Sigmoid colon (tissue), 7 donors: Measurements from ENCODE around the gene PDS5B. TPM values are rescaled to one million over a fixed set of nuclear protein-coding genes. Genes with fewer than 3 reads are reported as not detected.

Source experiments
- DNase-seq: peaks from one replicate; pipeline ENCODE4 v3.0.0-alpha.2; 2019
- H3K27ac ChIP-seq, 4 donors: fragments of 200-600 bp; sonication (generic); one replicate each; pipeline ENCODE4 v1.5.1; 2016 to 2019; ENCODE audit warnings: mild to moderate bottlenecking in 1 of 4
- H3K27me3 ChIP-seq, 3 donors: fragments of 200-600 bp; sonication (generic); one replicate each; pipeline ENCODE4 v1.5.1; 2019; ENCODE audit warnings: mild to moderate bottlenecking in 1 of 3
- H3K36me3 ChIP-seq, 4 donors: fragments of 200-600 bp; sonication (generic); one replicate each; pipeline ENCODE4 v1.5.1; 2016 to 2019
- H3K4me1 ChIP-seq, 4 donors: fragments of 200-600 bp; sonication (generic); one replicate each; pipeline ENCODE4 v1.5.1; 2017 to 2019
- H3K4me3 ChIP-seq, 4 donors: fragments of 200-600 bp; sonication (generic); one replicate each; pipeline ENCODE4 v1.5.1; 2017 to 2019; ENCODE audit warnings: mild to moderate bottlenecking in 2 of 4, moderate library complexity in 1 of 4
- H3K9me3 ChIP-seq, 4 donors: fragments of 200-600 bp in 3 of 4; sonication (generic) in 3 of 4; one replicate each; pipeline versions ENCODE4 v1.5.1 to v1.6.1; 2013 to 2019
- CTCF ChIP-seq, 4 experiments: fragments of 450-650 bp in 3 of 4; fragments of 200-600 bp in 1 of 4; IDR thresholded peaks; one replicate each; pipeline ENCODE4 v1.5.1; 2016 to 2019; ENCODE audit warnings: antibody characterized with exemption in 4 of 4, mild to moderate bottlenecking in 3 of 4, moderate library complexity in 2 of 4
- EP300 ChIP-seq, 4 donors: sonication (generic); formaldehyde crosslinking; IDR thresholded peaks; one replicate each; pipeline ENCODE4 v1.6.1; 2017; ENCODE audit warnings: antibody characterized with exemption in 4 of 4
- POLR2A ChIP-seq, 2 donors: fragments of 450-650 bp; IDR thresholded peaks; one replicate each; pipeline ENCODE4 v1.6.1; 2016; ENCODE audit warnings: antibody characterized with exemption in 2 of 2, mild to moderate bottlenecking in 2 of 2, moderate library complexity in 2 of 2
- POLR2AphosphoS5 ChIP-seq, 4 donors: sonication (generic); formaldehyde crosslinking; IDR thresholded peaks; one replicate each; pipeline ENCODE4 v1.6.1; 2017; ENCODE audit warnings: antibody characterized with exemption in 4 of 4
- WGBS, 2 donors: extraction: QIAGEN DNeasy Blood & Tissue Kit; methylation state at CpG; one replicate each; pipeline ENCODE4 v1.1.7; 2013; 5-methylcytosine and 5-hydroxymethylcytosine counted together
- intact Hi-C: fragments of 100-400 bp; cut with DNase I; formaldehyde crosslinking; loops from one replicate; pipeline ENCODE4 v1.15.1; 2023
- polyA plus RNA-seq, 3 donors: library from polyadenylated mRNA; stranded (reverse); fragments of 200-250 nt; gene quantifications; one replicate each; pipeline ENCODE4 v1.2.3, GENCODE V29; 2013
- total RNA-seq, 4 donors: library from RNA; depleted of rRNA; stranded (reverse); fragments of >200 nt; gene quantifications; one replicate each; pipeline ENCODE4 v1.1.0, GENCODE V29; 2016
- donor health status: healthy with polysubstance abuse.
- donor health status: Bipolar disorder and iron deficiency.
- donor health status: healthy.

Gene PDS5B
- total and polyA plus RNA-seq, 7 donors = 3.6 to 65.0 (median 52.8) TPM

GRCh38 chr13:32587811-32588170, 1.5 kb downstream of the PDS5B start:
- TF ChIP-seq POLR2AphosphoS5 (IDR thresholded peaks at IDR 0.05) (no peak), CTCF (IDR thresholded peaks at IDR 0.05) (no peak), EP300 (IDR thresholded peaks at IDR 0.05) (no peak), POLR2A (IDR thresholded peaks at IDR 0.05) (no peak)
- Histone ChIP-seq H3K36me3 (no peaks in the 10 kb centered on the region), H3K27me3 (no peaks in the 10 kb centered on the region), H3K4me1 (peaks cover 0 to 51% (median 36%) of the 10 kb centered on the region in 4 donors), H3K27ac (peak overlapping the region; percentile 90 to 99 (median 93)), H3K9me3 (no peaks in the 10 kb centered on the region), H3K4me3 (peak overlapping the region; percentile 61 to 87 (median 78))
- WGBS, 2 donors = 1 to 3% methylated on average over 8 of the region's 8 CpGs
- intact Hi-C loops = loop anchor here (1.0 to 10.0 kb wide), 6 partner anchors 50 to 1137 kb away; partner anchors contain the start of genes KL, N4BP2L2 and STARD13
- DNase-seq = no peak

DNA sequence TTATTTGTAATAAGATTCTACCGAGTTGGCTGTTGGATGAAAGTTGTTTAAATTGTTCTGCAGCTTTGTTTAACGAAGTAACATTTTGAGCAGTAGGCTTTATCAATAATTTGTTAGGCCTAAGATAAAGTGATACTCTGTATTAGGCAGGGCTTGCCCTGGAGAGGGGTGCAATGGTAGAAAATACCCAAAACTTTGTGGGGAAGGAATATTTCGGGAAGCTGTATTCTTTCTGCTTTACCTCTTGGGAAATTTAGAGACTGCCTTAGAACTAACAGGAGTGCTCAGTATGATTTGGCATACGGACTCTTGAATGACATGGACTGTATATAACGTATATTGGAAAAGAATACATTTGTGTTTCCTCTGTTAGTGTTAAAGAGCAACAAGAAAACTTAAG, 2.5 kb downstream of the PDS5B start:
- H3K4me3 ChIP-seq = peak overlapping the region; percentile 4 to 87 (median 47)
- TF ChIP-seq POLR2AphosphoS5 (IDR thresholded peaks at IDR 0.05) (no peak), EP300 (IDR thresholded peaks at IDR 0.05) (no peak), POLR2A (IDR thresholded peaks at IDR 0.05) (no peak), CTCF (IDR thresholded peaks at IDR 0.05) (no peak)
- no peaks in the 10 kb centered on the region for H3K9me3 ChIP-seq
- intact Hi-C loops = loop anchor here (5.0 to 10.0 kb wide), 5 partner anchors 51 to 699 kb away; partner anchors contain the start of genes KL, N4BP2L2 and STARD13
- DNase-seq = no peak
- peaks cover 0 to 60% (median 38%) of the 10 kb centered on the region in 4 donors for H3K4me1 ChIP-seq
- H3K27me3 ChIP-seq = no peaks in the 10 kb centered on the region
- peak overlapping the region; percentile 90 to 99 (median 93) for H3K27ac ChIP-seq
- WGBS, 2 donors = 59 to 62% methylated on average over 5 of the region's 5 CpGs
- H3K36me3 ChIP-seq = no peaks in the 10 kb centered on the region

DNA sequence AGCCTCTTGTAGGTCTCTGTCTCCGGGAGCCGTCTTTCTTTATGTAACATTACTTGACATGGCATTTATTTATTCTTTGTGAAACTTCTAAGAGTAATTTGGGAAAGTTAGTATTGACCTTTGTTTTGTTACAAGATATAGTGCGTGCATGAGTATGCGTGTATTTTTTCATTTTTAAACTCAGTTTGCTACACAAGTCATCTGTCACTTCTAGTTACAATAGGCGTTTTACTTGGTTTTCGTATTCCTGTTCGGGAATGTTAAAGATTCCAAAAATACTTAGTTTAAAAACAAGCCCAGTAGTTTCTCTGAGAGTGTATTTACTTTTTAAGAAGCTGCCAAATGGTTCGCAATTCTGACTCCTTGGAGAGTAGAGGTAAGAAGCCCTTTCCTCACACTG, 3.2 kb downstream of the PDS5B start:
- H3K9me3 ChIP-seq = no peaks in the 10 kb centered on the region
- no peaks in the 10 kb centered on the region for H3K36me3 ChIP-seq
- H3K27ac ChIP-seq = peak overlapping the region; percentile 90 to 99 (median 93)
- intact Hi-C loops = loop anchor here (5.0 to 10.0 kb wide), 5 partner anchors 52 to 698 kb away; partner anchors contain the start of genes KL, N4BP2L2 and STARD13
- H3K4me1 ChIP-seq = peaks cover 0 to 66% (median 45%) of the 10 kb centered on the region in 4 donors
- TF ChIP-seq POLR2A (IDR thresholded peaks at IDR 0.05) = no peak
- TF ChIP-seq CTCF (IDR thresholded peaks at IDR 0.05) = no peak
- TF ChIP-seq POLR2AphosphoS5 (IDR thresholded peaks at IDR 0.05) = no peak
- no peak for TF ChIP-seq EP300 (IDR thresholded peaks at IDR 0.05)
- no peak for DNase-seq
- WGBS, 2 donors = 77 to 85% methylated on average over 8 of the region's 8 CpGs
- H3K4me3 ChIP-seq = peak overlapping the region in 3 of 4 donors; percentile 11 to 87 (median 83)
- no peaks in the 10 kb centered on the region for H3K27me3 ChIP-seq

DNA sequence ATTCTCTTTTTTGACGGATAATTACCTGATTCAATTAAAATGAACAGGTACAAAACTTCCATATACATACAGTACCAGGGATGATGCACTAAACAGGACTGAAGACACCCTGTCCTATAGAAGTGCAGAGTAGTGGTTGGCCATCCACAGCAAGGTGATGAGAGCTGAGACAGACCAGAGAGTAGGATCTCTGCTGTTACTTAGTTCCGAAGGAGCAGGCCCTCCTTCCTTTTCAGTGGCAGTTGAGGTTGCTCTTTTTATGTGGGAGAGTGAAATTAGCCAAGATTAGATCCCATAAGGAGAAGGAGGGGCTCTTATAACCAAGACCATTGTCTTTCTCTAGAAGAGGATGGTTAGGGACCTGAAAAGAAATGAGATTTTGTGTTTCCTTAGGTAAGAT, 4.0 kb downstream of the PDS5B start:
- TF ChIP-seq EP300 (IDR thresholded peaks at IDR 0.05) (no peak), CTCF (IDR thresholded peaks at IDR 0.05) (no peak), POLR2A (IDR thresholded peaks at IDR 0.05) (no peak), POLR2AphosphoS5 (IDR thresholded peaks at IDR 0.05) (no peak)
- Histone ChIP-seq H3K4me1 (peaks cover 0 to 72% (median 48%) of the 10 kb centered on the region in 4 donors), H3K4me3 (peak overlapping the region in 2 of 4 donors; percentile 83 to 87), H3K27ac (peak overlapping the region; percentile 90 to 99 (median 93)), H3K9me3 (no peaks in the 10 kb centered on the region), H3K27me3 (no peaks in the 10 kb centered on the region), H3K36me3 (no peaks in the 10 kb centered on the region)
- WGBS, 2 donors = 83 to 89% methylated on average over 2 of the region's 2 CpGs
- intact Hi-C loops = no loop called here
- DNase-seq = no peak

DNA sequence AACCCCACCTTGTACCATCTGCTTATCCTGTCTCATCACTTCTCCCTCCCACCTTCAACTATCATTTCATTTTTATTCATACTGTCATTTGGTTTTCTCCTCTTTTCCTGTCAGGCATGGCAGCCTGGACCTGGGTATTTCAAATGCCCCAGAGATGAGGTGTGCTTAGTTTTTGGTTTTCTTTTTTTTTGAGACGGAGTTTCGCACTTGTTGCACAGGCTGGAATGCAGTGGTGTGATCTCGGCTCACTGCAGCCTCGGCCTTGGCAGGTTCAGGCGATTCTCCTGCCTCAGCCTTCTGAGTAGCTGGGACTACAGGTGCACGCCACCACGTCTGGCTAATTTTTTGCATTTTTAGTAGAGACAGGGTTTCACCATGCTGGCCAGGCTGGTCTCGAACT, 5.8 kb downstream of the PDS5B start:
- TF ChIP-seq POLR2AphosphoS5 (IDR thresholded peaks at IDR 0.05) (no peak), CTCF (IDR thresholded peaks at IDR 0.05) (no peak), EP300 (IDR thresholded peaks at IDR 0.05) (no peak), POLR2A (IDR thresholded peaks at IDR 0.05) (no peak)
- H3K9me3 ChIP-seq = no peaks in the 10 kb centered on the region
- no peak for DNase-seq
- H3K27me3 ChIP-seq = no peaks in the 10 kb centered on the region
- intact Hi-C loops = no loop called here
- H3K4me1 ChIP-seq = peaks cover 0 to 70% (median 44%) of the 10 kb centered on the region in 4 donors
- no peak overlapping the region for H3K4me3 ChIP-seq
- 96 to 98% methylated on average over 8 of the region's 8 CpGs for WGBS, 2 donors
- H3K27ac ChIP-seq = peak overlapping the region in 1 of 4 donors; percentile 14
- H3K36me3 ChIP-seq = no peaks in the 10 kb centered on the region
